Breast epithelium (tissue), 3 donors: Measurements from ENCODE around the gene RALGAPA1.

Experiments used
- POLR2A ChIP-seq: fragments of 450-650 bp; IDR thresholded peaks from one replicate; pipeline ENCODE4 v1.6.1; 2016; ENCODE audit warnings: antibody characterized with exemption, mild to moderate bottlenecking, moderate library complexity
- POLR2AphosphoS5 ChIP-seq, 3 donors: sonication (generic); formaldehyde crosslinking; IDR thresholded peaks; one replicate each; pipeline ENCODE4 v1.6.1; 2017; ENCODE audit warnings: antibody characterized with exemption in 3 of 3
- TF ChIP-seq, protein P1 (sequence below), 3 donors: fragments of 450-650 bp; IDR thresholded peaks; one replicate each; pipeline ENCODE4 v1.5.1; 2016 to 2017; ENCODE audit warnings: antibody characterized with exemption in 3 of 3, mild to moderate bottlenecking in 3 of 3, moderate library complexity in 3 of 3

DNA sequence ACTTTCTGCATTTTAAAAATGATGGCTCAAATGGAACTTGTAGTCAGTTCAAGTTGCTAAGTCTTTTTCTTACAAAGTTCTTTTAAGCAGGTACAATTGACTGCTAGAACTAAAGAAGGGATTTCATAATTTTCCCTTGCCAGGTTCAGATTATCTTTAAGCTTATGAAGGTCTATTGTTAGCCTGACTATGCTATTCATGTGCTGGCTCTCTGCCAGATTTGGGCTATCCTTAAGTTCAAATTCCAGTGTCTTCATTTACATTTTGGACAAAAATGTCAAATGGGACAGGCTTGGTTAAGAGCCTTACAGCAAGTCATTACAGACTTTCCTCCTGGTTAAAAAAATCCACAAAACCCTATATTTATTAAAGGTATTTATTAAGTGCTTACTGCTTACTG, 232.8 kb downstream of the RALGAPA1 start:
- TF ChIP-seq POLR2AphosphoS5 (IDR thresholded peaks at IDR 0.05) (no peak), POLR2A (no peak)
- TF ChIP-seq, protein P1, sequence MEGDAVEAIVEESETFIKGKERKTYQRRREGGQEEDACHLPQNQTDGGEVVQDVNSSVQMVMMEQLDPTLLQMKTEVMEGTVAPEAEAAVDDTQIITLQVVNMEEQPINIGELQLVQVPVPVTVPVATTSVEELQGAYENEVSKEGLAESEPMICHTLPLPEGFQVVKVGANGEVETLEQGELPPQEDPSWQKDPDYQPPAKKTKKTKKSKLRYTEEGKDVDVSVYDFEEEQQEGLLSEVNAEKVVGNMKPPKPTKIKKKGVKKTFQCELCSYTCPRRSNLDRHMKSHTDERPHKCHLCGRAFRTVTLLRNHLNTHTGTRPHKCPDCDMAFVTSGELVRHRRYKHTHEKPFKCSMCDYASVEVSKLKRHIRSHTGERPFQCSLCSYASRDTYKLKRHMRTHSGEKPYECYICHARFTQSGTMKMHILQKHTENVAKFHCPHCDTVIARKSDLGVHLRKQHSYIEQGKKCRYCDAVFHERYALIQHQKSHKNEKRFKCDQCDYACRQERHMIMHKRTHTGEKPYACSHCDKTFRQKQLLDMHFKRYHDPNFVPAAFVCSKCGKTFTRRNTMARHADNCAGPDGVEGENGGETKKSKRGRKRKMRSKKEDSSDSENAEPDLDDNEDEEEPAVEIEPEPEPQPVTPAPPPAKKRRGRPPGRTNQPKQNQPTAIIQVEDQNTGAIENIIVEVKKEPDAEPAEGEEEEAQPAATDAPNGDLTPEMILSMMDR (IDR thresholded peaks at IDR 0.05), result no peak
